ENCODE measurements around the gene ABCA2. TPM values are rescaled to one million over a fixed set of nuclear protein-coding genes. Genes with fewer than 3 reads are reported as not detected.

ABCA2 gene
- total RNA-seq, 4 donors from 2014 or later = 10.4 to 44.7 (median 33.4) TPM

- Histone ChIP-seq H3K4me3 (no peak overlapping the region), H3K9me3 (no peaks in the 10 kb centered on the region), H3K27me3 (peaks cover 12% of the 10 kb centered on the region), H3K27ac (no peak overlapping the region), H3K36me3 (no peaks in the 10 kb centered on the region), H3K4me1 (peaks cover 39% of the 10 kb centered on the region)
- 61% methylated on average over 12 of the region's 41 CpGs for WGBS
- DNase-seq (ENCODE audit: low spot score in 2 of 2) = no peak
- no peak for TF ChIP-seq POLR2A (IDR thresholded peaks at IDR 0.05)
- TF ChIP-seq EP300 (IDR thresholded peaks at IDR 0.05) = no peak
- TF ChIP-seq POLR2AphosphoS5 (IDR thresholded peaks at IDR 0.05) = no peak
- TF ChIP-seq, protein P1, sequence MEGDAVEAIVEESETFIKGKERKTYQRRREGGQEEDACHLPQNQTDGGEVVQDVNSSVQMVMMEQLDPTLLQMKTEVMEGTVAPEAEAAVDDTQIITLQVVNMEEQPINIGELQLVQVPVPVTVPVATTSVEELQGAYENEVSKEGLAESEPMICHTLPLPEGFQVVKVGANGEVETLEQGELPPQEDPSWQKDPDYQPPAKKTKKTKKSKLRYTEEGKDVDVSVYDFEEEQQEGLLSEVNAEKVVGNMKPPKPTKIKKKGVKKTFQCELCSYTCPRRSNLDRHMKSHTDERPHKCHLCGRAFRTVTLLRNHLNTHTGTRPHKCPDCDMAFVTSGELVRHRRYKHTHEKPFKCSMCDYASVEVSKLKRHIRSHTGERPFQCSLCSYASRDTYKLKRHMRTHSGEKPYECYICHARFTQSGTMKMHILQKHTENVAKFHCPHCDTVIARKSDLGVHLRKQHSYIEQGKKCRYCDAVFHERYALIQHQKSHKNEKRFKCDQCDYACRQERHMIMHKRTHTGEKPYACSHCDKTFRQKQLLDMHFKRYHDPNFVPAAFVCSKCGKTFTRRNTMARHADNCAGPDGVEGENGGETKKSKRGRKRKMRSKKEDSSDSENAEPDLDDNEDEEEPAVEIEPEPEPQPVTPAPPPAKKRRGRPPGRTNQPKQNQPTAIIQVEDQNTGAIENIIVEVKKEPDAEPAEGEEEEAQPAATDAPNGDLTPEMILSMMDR (IDR thresholded peaks at IDR 0.05) = no peak
These were observed 49.0 kb downstream of the ABCA2 start for GRCh38 chr9:136978865-136979544.

GRCh38 chr9:136978073-136978864, 49.8 kb downstream of the ABCA2 start:
- Histone ChIP-seq H3K27me3 (peaks cover 9% of the 10 kb centered on the region), H3K4me3 (peak overlapping the region; percentile 56), H3K9me3 (no peaks in the 10 kb centered on the region), H3K4me1 (peaks cover 39% of the 10 kb centered on the region), H3K27ac (no peak overlapping the region), H3K36me3 (no peaks in the 10 kb centered on the region)
- DNase-seq (ENCODE audit: low spot score in 2 of 2) = peak in 1 of 2 donors; percentile 85
- no peak for TF ChIP-seq EP300 (IDR thresholded peaks at IDR 0.05)
- no peak for TF ChIP-seq POLR2AphosphoS5 (IDR thresholded peaks at IDR 0.05)
- TF ChIP-seq, protein P1 (IDR thresholded peaks at IDR 0.05) = no peak
- TF ChIP-seq POLR2A (IDR thresholded peaks at IDR 0.05) = no peak
- no CpG with 5 or more reads among the region's 78 CpGs for WGBS

DNA sequence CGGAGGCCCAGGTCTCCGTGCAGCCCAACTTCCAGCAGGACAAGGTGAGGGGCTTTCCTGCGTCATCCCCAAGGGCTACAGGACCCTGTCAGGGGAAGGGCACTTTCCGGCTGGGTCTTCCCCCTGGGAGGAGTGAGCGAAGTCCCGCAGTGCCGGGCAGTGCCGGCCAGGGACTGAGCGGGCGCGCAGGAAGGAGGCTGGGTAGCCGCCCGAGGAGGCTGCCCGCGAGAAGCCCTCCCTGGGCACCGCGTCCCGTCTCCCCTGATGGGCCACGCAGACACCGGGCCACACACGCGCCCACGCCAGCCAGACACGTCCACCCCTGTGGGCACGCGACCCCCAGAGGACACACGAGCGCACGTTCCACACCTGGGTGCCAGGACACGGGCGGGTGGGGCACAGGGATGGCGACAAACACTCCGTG, 50.4 kb downstream of the ABCA2 start:
- Histone ChIP-seq H3K4me1 (peaks cover 39% of the 10 kb centered on the region), H3K27ac (no peak overlapping the region), H3K27me3 (peaks cover 4% of the 10 kb centered on the region), H3K4me3 (peak overlapping the region; percentile 56), H3K9me3 (no peaks in the 10 kb centered on the region), H3K36me3 (no peaks in the 10 kb centered on the region)
- 61% methylated on average over 4 of the region's 33 CpGs for WGBS
- TF ChIP-seq POLR2AphosphoS5 (IDR thresholded peaks at IDR 0.05) (no peak), POLR2A (IDR thresholded peaks at IDR 0.05) (no peak), EP300 (IDR thresholded peaks at IDR 0.05) (no peak)
- TF ChIP-seq, protein P1 (IDR thresholded peaks at IDR 0.05) = no peak
- no peak for DNase-seq (ENCODE audit: low spot score in 2 of 2)

DNA sequence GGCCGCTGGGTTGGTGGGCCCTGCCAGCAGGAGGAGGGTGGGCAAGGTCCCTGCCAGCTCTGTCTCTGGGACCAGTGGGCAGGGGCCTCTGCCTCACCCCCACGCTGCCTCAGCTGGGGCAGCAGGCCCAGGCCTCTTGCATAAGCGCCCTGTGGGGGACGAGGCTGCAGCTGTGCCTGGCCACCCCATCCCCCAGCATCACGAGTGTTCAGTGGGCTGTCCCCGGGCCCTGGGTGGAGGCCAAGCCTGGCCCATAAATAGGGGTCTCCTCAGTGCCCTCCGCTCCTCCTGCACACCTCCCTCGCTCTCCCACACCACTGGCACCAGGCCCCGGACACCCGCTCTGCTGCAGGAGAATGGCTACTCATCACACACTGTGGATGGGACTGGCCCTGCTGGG, 50.8 kb downstream of the ABCA2 start, which contains the start of gene PTGDS:
PTGDS (plus strand) TSS at position 282 of the 400 bp plus-strand sequence; CDS start at position 357, 75 bp downstream.
- no peaks in the 10 kb centered on the region for H3K9me3 ChIP-seq
- DNase-seq (ENCODE audit: low spot score in 2 of 2) = no peak
- WGBS = 100% methylated on average over 4 of the region's 10 CpGs
- H3K27me3 ChIP-seq = peaks cover under 1% of the 10 kb centered on the region
- H3K4me3 ChIP-seq = peak within 1 kb of the TSS; percentile 56
- H3K27ac ChIP-seq = no peak within 1 kb of the TSS
- TF ChIP-seq EP300 (IDR thresholded peaks at IDR 0.05) = no peak
- TF ChIP-seq POLR2A (IDR thresholded peaks at IDR 0.05) = no peak
- TF ChIP-seq, protein P1 (IDR thresholded peaks at IDR 0.05) = no peak
- TF ChIP-seq POLR2AphosphoS5 (IDR thresholded peaks at IDR 0.05) = no peak
- peaks cover 39% of the 10 kb centered on the region for H3K4me1 ChIP-seq
- no peaks in the 10 kb centered on the region for H3K36me3 ChIP-seq

GRCh38 chr9:136975644-136976043, 52.4 kb downstream of the ABCA2 start:
- 80% methylated on average over 2 of the region's 14 CpGs for WGBS
- TF ChIP-seq, protein P1 (IDR thresholded peaks at IDR 0.05) = no peak
- TF ChIP-seq POLR2A (IDR thresholded peaks at IDR 0.05) (no peak), EP300 (IDR thresholded peaks at IDR 0.05) (no peak), POLR2AphosphoS5 (IDR thresholded peaks at IDR 0.05) (no peak)
- no peaks in the 10 kb centered on the region for H3K36me3 ChIP-seq
- no peaks in the 10 kb centered on the region for H3K9me3 ChIP-seq
- H3K4me1 ChIP-seq = peaks cover 39% of the 10 kb centered on the region
- no peak for DNase-seq (ENCODE audit: low spot score in 2 of 2)
- no peaks in the 10 kb centered on the region for H3K27me3 ChIP-seq
- no peak overlapping the region for H3K27ac ChIP-seq
- H3K4me3 ChIP-seq = no peak overlapping the region
